ENCODE data around the gene C8G. TPM values are rescaled to one million over a fixed set of nuclear protein-coding genes. Genes with fewer than 3 reads are reported as not detected.

Gene C8G
- total and polyA plus RNA-seq, 9 of the 15 experiments (the other 6 are each of a cell fraction or from before 2014, with no cell fraction given) = 0.35 to 5.9 (median 2.7) TPM; not detected in 2

- Histone ChIP-seq H3K4me3 (no peak overlapping the region), H3K27me3 (ENCODE audit: control insufficient read depth in 2 of 2, insufficient read depth in 2 of 2, low read length in 2 of 2) (no peaks in the 10 kb centered on the region), H3K9me3 (replicated peaks; ENCODE audit: control insufficient read depth, insufficient read depth, low read depth, low read length) (no peaks in the 10 kb centered on the region), H3K27ac (ENCODE audit: extremely low read depth, low read depth, low read length) (no peak overlapping the region), H3K36me3 (ENCODE audit: control insufficient read depth, insufficient read depth, low read length) (peaks cover 91% of the 10 kb centered on the region), H3K4me2 (ENCODE audit: insufficient read depth, low read length) (no peak overlapping the region), H3K9me1 (ENCODE audit: control insufficient read depth, insufficient read depth, low read length) (no peaks in the 10 kb centered on the region), H2AFZ (ENCODE audit: low read depth, low read length) (no peak overlapping the region), H3K4me1 (replicated peaks in 1 of 2; ENCODE audit: control insufficient read depth in 2 of 2, insufficient read depth in 2 of 2, low read length in 2 of 2) (peaks cover 0 to 14% of the 10 kb centered on the region in 2 experiments; a peak in 1 of 5 replicates), H3K9ac (ENCODE audit: insufficient read depth in 1 of 2, low read depth in 2 of 2, low read length in 2 of 2) (no peak overlapping the region), H4K20me1 (replicated peaks; ENCODE audit: control insufficient read depth, insufficient read depth, low read length) (no peaks in the 10 kb centered on the region; the same call in 1 of the 2 replicates), H3K79me2 (ENCODE audit: control insufficient read depth, insufficient read depth, low read length) (no peaks in the 10 kb centered on the region; the same call in 1 of the 3 replicates)
- no peak for FAIRE-seq
- ChIA-PET CTCF (ENCODE audit: low intra/inter-chr PET ratio) (no interaction called here), POLR2A (interaction anchor here (1.0 kb wide), 1 partner anchor 20 kb away, joined by 3 read pairs; no protein-coding TSS in a partner anchor)
- no TSS peak for BruUV-seq (replicated peaks)
- DNase-seq (ENCODE audit: extremely low read depth in 1 of 4, low spot score in 3 of 4) = no peak
- in situ Hi-C loops (cut with MboI) (no loop called here), intact Hi-C loops (cut with micrococcal nuclease) (no loop called here)
- ATAC-seq = no peak
- 92% methylated on average over 12 of the region's 12 CpGs for WGBS (ENCODE audit: insufficient coverage, low coverage, missing lambda C conversion rate)
- TF ChIP-seq CBX2 (IDR thresholded peaks at IDR 0.05; ENCODE audit: insufficient read depth, low read length, poor library complexity, severe bottlenecking) (no peak), TAF9B (IDR thresholded peaks at IDR 0.05; ENCODE audit: partially characterized antibody) (no peak), GABPB2 (CRISPR knock-in tag; conservative IDR thresholded peaks at IDR 0.05) (no peak), ZNF121 (CRISPR knock-in tag; conservative IDR thresholded peaks at IDR 0.05) (peak; percentile 30; the same call in 1 of the 2 replicates)
These were observed 41.9 kb upstream of the C8G start for GRCh38 chr9:136903041-136903554.

GRCh38 chr9:136906266-136906665 is 38.8 kb upstream of the C8G start:
- no peak overlapping the region for H3K9ac ChIP-seq (ENCODE audit: insufficient read depth in 1 of 2, low read depth in 2 of 2, low read length in 2 of 2)
- H3K4me1 ChIP-seq (replicated peaks in 1 of 2; ENCODE audit: control insufficient read depth in 2 of 2, insufficient read depth in 2 of 2, low read length in 2 of 2) = peaks cover 0 to 17% of the 10 kb centered on the region in 2 experiments; a peak in 1 of 5 replicates
- H3K9me3 ChIP-seq (replicated peaks; ENCODE audit: control insufficient read depth, insufficient read depth, low read depth, low read length) = no peaks in the 10 kb centered on the region
- WGBS (ENCODE audit: insufficient coverage, low coverage, missing lambda C conversion rate) = 57% methylated on average over 4 of the region's 4 CpGs
- no peak overlapping the region for H3K4me3 ChIP-seq
- no peaks in the 10 kb centered on the region for H3K9me1 ChIP-seq (ENCODE audit: control insufficient read depth, insufficient read depth, low read length)
- H3K27me3 ChIP-seq (ENCODE audit: control insufficient read depth in 2 of 2, insufficient read depth in 2 of 2, low read length in 2 of 2) = no peaks in the 10 kb centered on the region
- no peak overlapping the region for H3K27ac ChIP-seq (ENCODE audit: extremely low read depth, low read depth, low read length)
- no peak overlapping the region for H3K4me2 ChIP-seq (ENCODE audit: insufficient read depth, low read length)
- no peaks in the 10 kb centered on the region; the same call in 1 of the 3 replicates for H3K79me2 ChIP-seq (ENCODE audit: control insufficient read depth, insufficient read depth, low read length)
- H2AFZ ChIP-seq (ENCODE audit: low read depth, low read length) = no peak overlapping the region
- ATAC-seq = no peak; the same call in 2 of the 3 replicates
- in situ Hi-C loops (cut with MboI) = no loop called here
- intact Hi-C loops (cut with micrococcal nuclease) = no loop called here
- no TSS peak for BruUV-seq (replicated peaks)
- peaks cover 85% of the 10 kb centered on the region for H3K36me3 ChIP-seq (ENCODE audit: control insufficient read depth, insufficient read depth, low read length)
- H4K20me1 ChIP-seq (replicated peaks; ENCODE audit: control insufficient read depth, insufficient read depth, low read length) = no peaks in the 10 kb centered on the region
- peak; percentile 23 for FAIRE-seq
- no peak for DNase-seq (ENCODE audit: extremely low read depth in 1 of 4, low spot score in 3 of 4)
- ChIA-PET CTCF (ENCODE audit: low intra/inter-chr PET ratio) (no interaction called here), POLR2A (interaction anchor here (0.6 kb wide), 1 partner anchor 55 kb away, joined by 3 read pairs; no protein-coding TSS in a partner anchor)
- TF ChIP-seq CHD2 (IDR thresholded peaks at IDR 0.05; ENCODE audit: low read depth, low read length) (peak; percentile 34; the same call in 1 of the 2 replicates), NRF1 (conservative IDR thresholded peaks at IDR 0.05 in 1 of 2, IDR thresholded peaks at IDR 0.05 in 1 of 2) (peak; percentile 43 to 58; a peak in 3 of 4 replicates), CHCHD3 (CRISPR knock-in tag; IDR thresholded peaks at IDR 0.05) (no peak), ATF6 (CRISPR knock-in tag; IDR thresholded peaks at IDR 0.05) (no peak), HMGXB4 (CRISPR knock-in tag; IDR thresholded peaks at IDR 0.05) (no peak), KAT2B (IDR thresholded peaks at IDR 0.05; ENCODE audit: low read depth, low read length) (no peak), PHF21A (IDR thresholded peaks at IDR 0.05; ENCODE audit: borderline replicate concordance, low read depth) (no peak), ADNP (tag; IDR thresholded peaks at IDR 0.05) (no peak)
